Glutamatergic neuron (in vitro differentiated cells): ENCODE results near the gene KRT2. TPM values are rescaled to one million over a fixed set of nuclear protein-coding genes. Genes with fewer than 3 reads are reported as not detected.

Experiments
- DNase-seq: peaks from one replicate; pipeline ENCODE4 v3.0.0; 2022
- H3K27ac Mint-ChIP-seq: one replicate; pipeline ENCODE4 v1.8.0; 2020; ENCODE audit warnings: mild to moderate bottlenecking, mixed read lengths, inconsistent platforms; ENCODE audit not compliant: unreplicated experiment
- H3K27me3 Mint-ChIP-seq: one replicate; pipeline ENCODE4 v1.8.0; 2020; ENCODE audit warnings: mild to moderate bottlenecking, moderate library complexity, mixed read lengths, inconsistent platforms; ENCODE audit not compliant: unreplicated experiment
- H3K36me3 Mint-ChIP-seq: one replicate; pipeline ENCODE4 v1.8.0; 2020; ENCODE audit warnings: mild to moderate bottlenecking, mixed read lengths, inconsistent platforms; ENCODE audit not compliant: unreplicated experiment
- H3K4me1 Mint-ChIP-seq: one replicate; pipeline ENCODE4 v1.8.0; 2020; ENCODE audit warnings: mild to moderate bottlenecking, low read depth, mixed read lengths, inconsistent platforms; ENCODE audit not compliant: unreplicated experiment
- H3K4me3 Mint-ChIP-seq: one replicate; pipeline ENCODE4 v1.8.0; 2020; ENCODE audit warnings: mild to moderate bottlenecking, mixed read lengths, inconsistent platforms; ENCODE audit not compliant: unreplicated experiment
- H3K9me3 Mint-ChIP-seq: one replicate; pipeline ENCODE4 v1.8.0; 2020; ENCODE audit warnings: mild to moderate bottlenecking, moderate library complexity, mixed read lengths, inconsistent platforms; ENCODE audit not compliant: unreplicated experiment
- CTCF ChIP-seq: fragments of 200-600 bp; sonication (generic); IDR thresholded peaks from one replicate; pipeline ENCODE4 v1.5.0; 2021; ENCODE audit not compliant: partially characterized antibody, unreplicated experiment
- total RNA-seq: library from RNA; stranded (reverse); fragmentation: NEBNext Ultra II Directional; extraction: Animal tissue kit (Norgen Biotek cat#: 25700); gene quantifications from one replicate; pipeline ENCODE4 v1.2.1, GENCODE V29; 2021; ENCODE audit not compliant: unreplicated experiment

The KRT2 gene
- total RNA-seq, 1 donor from 2014 or later, result not detected

DNA sequence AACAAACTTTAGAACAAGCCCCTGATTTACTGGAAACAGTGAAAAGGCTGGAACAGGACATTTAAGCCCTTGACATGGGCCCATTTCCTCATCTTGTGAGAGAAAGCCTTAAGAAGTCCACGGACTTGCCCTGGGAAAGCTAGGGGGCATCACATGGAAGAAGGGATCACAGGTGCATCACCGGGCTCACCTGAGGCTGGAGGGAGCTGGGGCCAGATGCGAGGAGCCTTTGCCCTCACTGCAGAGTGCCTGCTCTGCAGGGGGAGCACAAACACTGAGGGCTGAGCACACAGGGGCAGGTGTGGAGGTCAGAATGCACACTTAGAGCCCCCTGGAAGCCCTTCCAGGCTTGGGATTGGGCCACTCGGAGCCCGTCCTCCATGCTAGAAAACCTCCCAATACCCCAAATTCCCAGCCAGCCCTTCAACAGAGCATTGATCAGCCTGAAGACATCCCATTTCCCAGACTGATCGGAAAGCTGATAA lies 33.4 kb upstream of the KRT2 start:
- H3K9me3 Mint-ChIP-seq, result peaks cover 3% of the 10 kb centered on the region
- no peak for TF ChIP-seq CTCF
- no peaks in the 10 kb centered on the region for H3K4me1 Mint-ChIP-seq
- DNase-seq, result no peak
- H3K36me3 Mint-ChIP-seq, result no peaks in the 10 kb centered on the region
- no peak overlapping the region for H3K27ac Mint-ChIP-seq
- H3K27me3 Mint-ChIP-seq, result peaks cover 13% of the 10 kb centered on the region
- H3K4me3 Mint-ChIP-seq, result no peak overlapping the region

- Mint-ChIP-seq H3K4me3 (no peak overlapping the region), H3K27ac (no peak overlapping the region), H3K27me3 (peaks cover 13% of the 10 kb centered on the region), H3K36me3 (no peaks in the 10 kb centered on the region), H3K9me3 (peaks cover 3% of the 10 kb centered on the region), H3K4me1 (no peaks in the 10 kb centered on the region)
- no peak for DNase-seq
- TF ChIP-seq CTCF, result no peak
Observed at GRCh38 chr12:52684431-52684830, 32.4 kb upstream of the KRT2 start.

- TF ChIP-seq CTCF, result no peak
- H3K4me1 Mint-ChIP-seq, result no peaks in the 10 kb centered on the region
- no peaks in the 10 kb centered on the region for H3K36me3 Mint-ChIP-seq
- no peak overlapping the region for H3K27ac Mint-ChIP-seq
- H3K4me3 Mint-ChIP-seq, result no peak overlapping the region
- peaks cover 3% of the 10 kb centered on the region for H3K9me3 Mint-ChIP-seq
- peaks cover 12% of the 10 kb centered on the region for H3K27me3 Mint-ChIP-seq
- no peak for DNase-seq
Observed at GRCh38 chr12:52683575-52684300, 31.7 kb upstream of the KRT2 start.

- Mint-ChIP-seq H3K27ac (no peak overlapping the region), H3K27me3 (peaks cover 9% of the 10 kb centered on the region), H3K9me3 (peaks cover 3% of the 10 kb centered on the region), H3K4me1 (no peaks in the 10 kb centered on the region), H3K36me3 (no peaks in the 10 kb centered on the region), H3K4me3 (no peak overlapping the region)
- no peak for DNase-seq
- no peak for TF ChIP-seq CTCF
Observed at GRCh38 chr12:52682938-52683574, 31.0 kb upstream of the KRT2 start.

DNA sequence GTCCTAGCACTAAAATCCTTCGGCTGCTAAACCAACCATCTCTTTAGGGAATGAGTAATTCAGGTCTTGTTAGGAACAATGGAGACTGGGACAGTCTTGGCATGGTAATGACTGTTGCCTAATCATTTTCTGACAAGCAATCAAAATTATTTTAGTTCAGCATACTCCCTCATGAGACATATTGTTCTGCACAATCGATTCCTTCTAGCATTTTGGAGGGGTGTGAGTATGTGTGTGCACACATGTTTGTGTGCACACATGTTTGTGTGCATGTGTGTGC lies 30.3 kb upstream of the KRT2 start:
- Mint-ChIP-seq H3K27ac (no peak overlapping the region), H3K4me1 (no peaks in the 10 kb centered on the region), H3K4me3 (no peak overlapping the region), H3K36me3 (no peaks in the 10 kb centered on the region), H3K27me3 (peaks cover 7% of the 10 kb centered on the region), H3K9me3 (peaks cover 3% of the 10 kb centered on the region)
- no peak for DNase-seq
- no peak for TF ChIP-seq CTCF
